Measurements from ENCODE around the gene IQSEC1. TPM values are rescaled to one million over a fixed set of nuclear protein-coding genes. Genes with fewer than 3 reads are reported as not detected.

Gene IQSEC1
- 25.0 TPM for polyA plus RNA-seq (2013, experiment 1 of 2)
- 20.6 TPM for polyA plus RNA-seq (2013, experiment 2 of 2)

DNA sequence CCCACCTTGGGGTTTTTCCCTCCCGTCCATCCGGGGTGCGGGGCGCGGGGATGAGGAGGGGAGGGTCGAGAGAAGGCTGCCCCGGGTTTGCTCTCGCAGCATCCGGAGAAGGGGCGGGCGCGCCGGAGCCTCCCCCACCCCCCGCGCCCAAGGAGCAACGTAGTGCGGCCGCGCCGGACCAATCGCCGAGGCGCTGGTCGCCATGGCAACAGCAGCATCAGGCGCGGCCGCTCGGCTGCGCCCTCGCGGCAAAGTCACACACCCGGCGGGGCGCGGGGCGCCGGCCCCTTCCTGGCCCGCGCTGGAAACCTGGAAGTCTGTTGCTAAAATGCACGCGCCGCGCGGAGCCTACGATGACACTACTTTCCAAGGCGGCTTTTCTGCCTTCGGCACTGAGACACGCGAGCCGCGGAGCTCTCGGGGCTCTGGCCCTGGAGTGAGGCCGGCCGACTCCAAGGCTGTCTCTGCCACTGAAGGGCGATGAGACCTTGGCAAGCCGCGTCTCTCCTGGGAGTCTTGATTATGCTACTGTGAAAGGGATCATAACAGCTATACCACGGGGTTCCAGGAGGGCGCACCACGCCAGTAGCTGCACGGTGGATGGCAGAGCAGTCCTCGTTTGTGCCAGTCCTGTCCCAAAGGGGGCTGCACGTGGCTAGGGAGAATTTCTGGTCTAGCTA lies at the start of gene IQSEC1:
TSS of gene IQSEC1 (minus strand) at position 104 of the 680 bp plus-strand sequence. CDS start 415 bp downstream, outside the sequence.
- H3K4me3 ChIP-seq (ENCODE audit: extremely low read depth, insufficient read depth, low read length, poor library complexity, severe bottlenecking), result peak within 1 kb of the TSS; percentile 2
- H3K27ac ChIP-seq (ENCODE audit: low read depth, low read length, severe bottlenecking), result no peak within 1 kb of the TSS

DNA sequence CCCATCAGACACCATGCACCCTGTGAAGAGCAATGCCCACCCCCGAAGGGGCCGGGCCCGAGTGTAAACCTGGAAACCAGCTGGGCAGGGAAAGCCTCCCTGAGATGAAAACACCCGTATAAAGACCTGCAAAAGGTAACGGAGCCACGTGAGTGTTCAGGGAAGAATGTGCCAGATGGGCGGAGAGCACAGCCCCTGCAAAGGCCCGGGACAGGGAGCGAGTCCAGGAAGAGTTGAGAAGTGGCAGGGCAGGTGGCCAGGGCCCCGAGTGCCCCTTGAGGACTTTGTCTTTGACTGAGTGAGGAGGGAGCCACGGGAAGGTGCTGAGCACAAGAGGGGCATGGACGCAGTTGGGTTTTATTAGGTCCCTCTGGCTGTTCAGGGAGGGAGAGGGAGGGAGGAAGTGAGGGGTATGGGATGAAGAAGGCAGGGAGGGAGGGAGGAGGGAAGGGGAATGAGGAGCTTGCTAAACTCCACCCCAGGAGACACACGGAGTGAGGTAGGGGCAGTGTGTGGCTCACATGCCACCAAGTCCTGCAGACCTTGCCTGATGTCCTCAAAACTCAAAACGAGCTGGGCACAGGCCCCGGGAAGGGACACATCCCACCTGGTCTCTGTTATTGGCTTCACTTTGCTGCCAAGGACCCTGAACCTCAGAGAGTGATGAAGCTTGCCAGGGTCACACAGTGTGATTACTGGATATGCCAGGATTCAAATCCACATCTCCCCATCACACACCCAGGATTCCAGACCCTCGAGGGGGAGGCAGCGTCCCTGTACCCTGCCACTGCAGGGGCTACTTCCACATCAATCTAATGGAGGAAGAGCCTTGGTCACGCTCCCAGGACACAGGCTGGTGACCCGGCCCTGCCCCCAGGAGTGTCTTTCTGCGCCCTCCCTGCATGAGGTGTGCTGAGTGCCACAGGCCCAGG lies 49.1 kb upstream of the IQSEC1 start:
- Histone ChIP-seq H3K27ac (ENCODE audit: low read depth, low read length, severe bottlenecking) (no peak overlapping the region), H3K9me3 (ENCODE audit: control insufficient read depth, low read length) (no peaks in the 10 kb centered on the region)
- 79 to 83% methylated on average over 13 to 20 of the region's 20 CpGs for WGBS, 2 experiments (ENCODE audit: insufficient coverage in 2 of 2)

More for the DNA sequence above, at the start of gene IQSEC1:
- peaks cover 7% of the 10 kb centered on the region for H3K4me1 ChIP-seq (ENCODE audit: control insufficient read depth, insufficient read depth, low read length, poor library complexity, severe bottlenecking)
- WGBS, 2 experiments (ENCODE audit: insufficient coverage in 2 of 2), result 8 to 10% methylated on average over 54 to 55 of the region's 63 CpGs
- no peaks in the 10 kb centered on the region for H3K9me3 ChIP-seq (ENCODE audit: control insufficient read depth, low read length)
- no peaks in the 10 kb centered on the region for H3K36me3 ChIP-seq (ENCODE audit: control insufficient read depth, insufficient read depth, low read length)

GRCh38 chr3:13121553-13122001 lies 48.3 kb upstream of the IQSEC1 start:
- Histone ChIP-seq H3K4me1 (ENCODE audit: control insufficient read depth, insufficient read depth, low read length, poor library complexity, severe bottlenecking) (no peaks in the 10 kb centered on the region), H3K27ac (ENCODE audit: low read depth, low read length, severe bottlenecking) (no peak overlapping the region), H3K4me3 (ENCODE audit: extremely low read depth, insufficient read depth, low read length, poor library complexity, severe bottlenecking) (no peak overlapping the region), H3K9me3 (ENCODE audit: control insufficient read depth, low read length) (no peaks in the 10 kb centered on the region), H3K36me3 (ENCODE audit: control insufficient read depth, insufficient read depth, low read length) (no peaks in the 10 kb centered on the region)
- 93 to 94% methylated on average over 12 to 14 of the region's 14 CpGs for WGBS, 2 experiments (ENCODE audit: insufficient coverage in 2 of 2)

More for the DNA sequence above, 49.1 kb upstream of the IQSEC1 start:
- H3K4me3 ChIP-seq (ENCODE audit: extremely low read depth, insufficient read depth, low read length, poor library complexity, severe bottlenecking), result no peak overlapping the region
- H3K36me3 ChIP-seq (ENCODE audit: control insufficient read depth, insufficient read depth, low read length), result no peaks in the 10 kb centered on the region
- no peaks in the 10 kb centered on the region for H3K4me1 ChIP-seq (ENCODE audit: control insufficient read depth, insufficient read depth, low read length, poor library complexity, severe bottlenecking)

GRCh38 chr3:13120928-13121552 lies 47.8 kb upstream of the IQSEC1 start:
- Histone ChIP-seq H3K4me3 (ENCODE audit: extremely low read depth, insufficient read depth, low read length, poor library complexity, severe bottlenecking) (no peak overlapping the region), H3K4me1 (ENCODE audit: control insufficient read depth, insufficient read depth, low read length, poor library complexity, severe bottlenecking) (no peaks in the 10 kb centered on the region), H3K9me3 (ENCODE audit: control insufficient read depth, low read length) (no peaks in the 10 kb centered on the region), H3K27ac (ENCODE audit: low read depth, low read length, severe bottlenecking) (no peak overlapping the region), H3K36me3 (ENCODE audit: control insufficient read depth, insufficient read depth, low read length) (no peaks in the 10 kb centered on the region)
- 84 to 87% methylated on average over 13 to 15 of the region's 16 CpGs for WGBS, 2 experiments (ENCODE audit: insufficient coverage in 2 of 2)

DNA sequence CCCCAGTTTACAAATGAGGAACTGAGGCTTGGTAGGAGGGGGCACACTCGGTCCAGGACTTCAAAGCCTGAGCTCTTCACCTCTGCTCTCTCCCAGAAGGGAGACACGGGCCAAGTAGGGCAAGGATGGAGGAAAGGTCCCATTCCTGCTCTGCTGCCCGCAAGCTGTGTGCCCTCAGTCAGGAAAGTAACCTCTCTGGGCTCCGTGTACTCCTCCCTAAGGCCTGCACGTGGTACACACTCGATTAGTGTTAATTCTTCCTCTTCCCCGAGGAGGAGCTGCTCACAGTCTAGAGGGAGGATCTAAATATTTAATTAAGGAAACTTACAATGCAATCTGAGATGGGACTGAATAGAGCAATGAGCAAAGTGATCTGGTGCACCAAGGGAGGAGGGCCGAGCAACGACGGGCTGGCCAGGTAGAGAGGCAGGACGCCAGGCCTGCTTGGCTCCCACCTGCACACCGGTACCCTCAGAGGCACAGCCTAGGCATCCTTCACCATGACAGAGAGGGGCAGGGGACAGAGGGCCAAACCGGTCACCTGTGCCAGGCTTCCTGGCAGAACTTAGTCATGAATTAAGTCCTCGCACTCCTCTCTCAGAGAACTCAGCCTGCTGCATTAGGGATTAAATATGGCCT lies 47.2 kb upstream of the IQSEC1 start:
- Histone ChIP-seq H3K27ac (ENCODE audit: low read depth, low read length, severe bottlenecking) (no peak overlapping the region), H3K9me3 (ENCODE audit: control insufficient read depth, low read length) (no peaks in the 10 kb centered on the region), H3K36me3 (ENCODE audit: control insufficient read depth, insufficient read depth, low read length) (no peaks in the 10 kb centered on the region), H3K4me3 (ENCODE audit: extremely low read depth, insufficient read depth, low read length, poor library complexity, severe bottlenecking) (no peak overlapping the region), H3K4me1 (ENCODE audit: control insufficient read depth, insufficient read depth, low read length, poor library complexity, severe bottlenecking) (no peaks in the 10 kb centered on the region)
- 89% methylated on average over 12 to 14 of the region's 14 CpGs for WGBS, 2 experiments (ENCODE audit: insufficient coverage in 2 of 2)

DNA sequence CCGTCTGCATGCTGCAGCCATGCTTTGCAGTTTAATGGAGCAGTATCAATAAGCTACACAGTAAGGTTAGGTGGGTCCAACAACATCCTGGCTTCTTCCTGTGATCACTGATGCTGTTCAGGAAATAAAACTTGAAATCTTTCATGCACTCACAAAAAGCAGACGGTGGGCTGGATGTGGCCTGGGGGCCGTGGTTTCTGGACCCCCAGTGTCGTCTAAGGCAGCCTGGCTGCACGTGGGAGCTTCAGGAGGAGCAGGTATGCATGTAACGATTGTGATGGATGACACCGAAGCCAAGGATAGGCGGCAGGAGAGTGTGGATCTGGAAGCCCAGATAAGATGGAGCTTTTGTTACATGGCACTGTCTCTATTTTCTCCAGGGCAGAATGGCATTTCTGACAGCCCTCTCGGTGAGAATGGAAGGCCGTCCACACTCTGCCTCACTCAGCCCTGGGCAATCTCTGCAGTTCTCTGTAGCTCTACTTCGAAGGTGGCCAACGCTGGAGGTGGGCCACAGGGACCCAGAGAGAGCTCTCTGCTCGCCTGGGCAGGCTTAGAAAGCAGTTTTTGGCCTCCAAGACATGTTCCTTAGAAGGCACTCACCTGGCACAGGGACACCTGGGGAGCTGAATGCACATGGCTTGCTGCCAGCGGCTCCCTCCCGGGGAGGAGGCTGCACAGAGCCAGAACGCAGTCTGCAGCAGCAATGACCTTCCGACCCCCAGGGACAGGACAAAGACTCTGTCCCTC lies 46.4 kb upstream of the IQSEC1 start:
- WGBS, 2 experiments (ENCODE audit: insufficient coverage in 2 of 2), result 82 to 85% methylated on average over 16 to 17 of the region's 17 CpGs
- no peaks in the 10 kb centered on the region for H3K36me3 ChIP-seq (ENCODE audit: control insufficient read depth, insufficient read depth, low read length)
- H3K27ac ChIP-seq (ENCODE audit: low read depth, low read length, severe bottlenecking), result no peak overlapping the region
- no peak overlapping the region for H3K4me3 ChIP-seq (ENCODE audit: extremely low read depth, insufficient read depth, low read length, poor library complexity, severe bottlenecking)
- H3K9me3 ChIP-seq (ENCODE audit: control insufficient read depth, low read length), result no peaks in the 10 kb centered on the region
- no peaks in the 10 kb centered on the region for H3K4me1 ChIP-seq (ENCODE audit: control insufficient read depth, insufficient read depth, low read length, poor library complexity, severe bottlenecking)

GRCh38 chr3:13116426-13116825 lies 43.2 kb upstream of the IQSEC1 start:
- Histone ChIP-seq H3K4me1 (ENCODE audit: control insufficient read depth, insufficient read depth, low read length, poor library complexity, severe bottlenecking) (peaks cover 2% of the 10 kb centered on the region), H3K27ac (ENCODE audit: low read depth, low read length, severe bottlenecking) (no peak overlapping the region), H3K36me3 (ENCODE audit: control insufficient read depth, insufficient read depth, low read length) (no peaks in the 10 kb centered on the region), H3K9me3 (ENCODE audit: control insufficient read depth, low read length) (no peaks in the 10 kb centered on the region), H3K4me3 (ENCODE audit: extremely low read depth, insufficient read depth, low read length, poor library complexity, severe bottlenecking) (no peak overlapping the region)
- 78 to 96% methylated on average over 1 to 8 of the region's 8 CpGs for WGBS, 2 experiments (ENCODE audit: insufficient coverage in 2 of 2)

- Histone ChIP-seq H3K4me3 (ENCODE audit: extremely low read depth, insufficient read depth, low read length, poor library complexity, severe bottlenecking) (no peak overlapping the region), H3K36me3 (ENCODE audit: control insufficient read depth, insufficient read depth, low read length) (no peaks in the 10 kb centered on the region), H3K27ac (ENCODE audit: low read depth, low read length, severe bottlenecking) (no peak overlapping the region), H3K9me3 (ENCODE audit: control insufficient read depth, low read length) (no peaks in the 10 kb centered on the region), H3K4me1 (ENCODE audit: control insufficient read depth, insufficient read depth, low read length, poor library complexity, severe bottlenecking) (peaks cover 6% of the 10 kb centered on the region)
- WGBS, 2 experiments (ENCODE audit: insufficient coverage in 2 of 2), result 93 to 100% methylated on average over 3 to 4 of the region's 7 CpGs
These were observed 42.8 kb upstream of the IQSEC1 start for GRCh38 chr3:13115991-13116390.

- Histone ChIP-seq H3K4me3 (ENCODE audit: extremely low read depth, insufficient read depth, low read length, poor library complexity, severe bottlenecking) (no peak overlapping the region), H3K36me3 (ENCODE audit: control insufficient read depth, insufficient read depth, low read length) (no peaks in the 10 kb centered on the region), H3K9me3 (ENCODE audit: control insufficient read depth, low read length) (no peaks in the 10 kb centered on the region), H3K27ac (ENCODE audit: low read depth, low read length, severe bottlenecking) (no peak overlapping the region), H3K4me1 (ENCODE audit: control insufficient read depth, insufficient read depth, low read length, poor library complexity, severe bottlenecking) (peaks cover 11% of the 10 kb centered on the region)
- WGBS, 2 experiments (ENCODE audit: insufficient coverage in 2 of 2), result 91 to 92% methylated on average over 7 to 8 of the region's 8 CpGs
These were observed 42.3 kb upstream of the IQSEC1 start for GRCh38 chr3:13115576-13115910.
